AG10803 (cell line): ENCODE measurements around the gene CCDC182.
A peak's percentile ranks its signal among the peaks of the same experiment; 100 is the strongest.

ENCODE experiments used
- DNase-seq: peaks from one replicate; pipeline ENCODE4 v3.0.0; 2010; ENCODE audit warnings: low read depth
- H3K4me3 ChIP-seq: 2 replicates; pipeline ENCODE4 v1.5.1; 2011; ENCODE audit warnings: mild to moderate bottlenecking, low read length, control low read depth
- TF ChIP-seq, protein P1 (sequence below): conservative IDR thresholded peaks from 2 replicates; pipeline ENCODE4 v1.5.1; 2011; ENCODE audit warnings: mild to moderate bottlenecking, low read length, control low read depth, inconsistent platforms

Gene CCDC182

DNA sequence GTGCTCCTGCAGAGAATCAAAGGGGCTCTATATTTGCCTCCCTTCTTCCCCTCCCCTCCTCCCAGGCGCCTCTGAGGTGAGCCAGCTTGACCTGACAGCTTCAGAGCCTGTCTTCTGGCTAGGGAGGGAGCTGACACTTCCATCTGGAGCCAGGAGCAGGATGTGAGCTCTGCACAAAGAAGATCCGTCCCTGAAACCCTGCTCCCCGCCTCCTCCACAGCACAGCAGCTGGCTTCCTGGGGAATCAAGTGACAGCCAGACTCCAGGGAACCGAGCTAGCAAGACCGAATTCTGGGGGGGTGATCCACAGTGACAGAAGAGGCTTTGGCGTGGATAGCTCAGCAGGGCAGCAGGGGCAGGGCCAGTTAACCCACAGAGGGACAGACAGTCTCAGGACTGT lies 37.2 kb downstream of the CCDC182 start:
- no peak overlapping the region for H3K4me3 ChIP-seq
- TF ChIP-seq, protein P1, sequence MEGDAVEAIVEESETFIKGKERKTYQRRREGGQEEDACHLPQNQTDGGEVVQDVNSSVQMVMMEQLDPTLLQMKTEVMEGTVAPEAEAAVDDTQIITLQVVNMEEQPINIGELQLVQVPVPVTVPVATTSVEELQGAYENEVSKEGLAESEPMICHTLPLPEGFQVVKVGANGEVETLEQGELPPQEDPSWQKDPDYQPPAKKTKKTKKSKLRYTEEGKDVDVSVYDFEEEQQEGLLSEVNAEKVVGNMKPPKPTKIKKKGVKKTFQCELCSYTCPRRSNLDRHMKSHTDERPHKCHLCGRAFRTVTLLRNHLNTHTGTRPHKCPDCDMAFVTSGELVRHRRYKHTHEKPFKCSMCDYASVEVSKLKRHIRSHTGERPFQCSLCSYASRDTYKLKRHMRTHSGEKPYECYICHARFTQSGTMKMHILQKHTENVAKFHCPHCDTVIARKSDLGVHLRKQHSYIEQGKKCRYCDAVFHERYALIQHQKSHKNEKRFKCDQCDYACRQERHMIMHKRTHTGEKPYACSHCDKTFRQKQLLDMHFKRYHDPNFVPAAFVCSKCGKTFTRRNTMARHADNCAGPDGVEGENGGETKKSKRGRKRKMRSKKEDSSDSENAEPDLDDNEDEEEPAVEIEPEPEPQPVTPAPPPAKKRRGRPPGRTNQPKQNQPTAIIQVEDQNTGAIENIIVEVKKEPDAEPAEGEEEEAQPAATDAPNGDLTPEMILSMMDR = no peak
- DNase-seq = no peak

DNA sequence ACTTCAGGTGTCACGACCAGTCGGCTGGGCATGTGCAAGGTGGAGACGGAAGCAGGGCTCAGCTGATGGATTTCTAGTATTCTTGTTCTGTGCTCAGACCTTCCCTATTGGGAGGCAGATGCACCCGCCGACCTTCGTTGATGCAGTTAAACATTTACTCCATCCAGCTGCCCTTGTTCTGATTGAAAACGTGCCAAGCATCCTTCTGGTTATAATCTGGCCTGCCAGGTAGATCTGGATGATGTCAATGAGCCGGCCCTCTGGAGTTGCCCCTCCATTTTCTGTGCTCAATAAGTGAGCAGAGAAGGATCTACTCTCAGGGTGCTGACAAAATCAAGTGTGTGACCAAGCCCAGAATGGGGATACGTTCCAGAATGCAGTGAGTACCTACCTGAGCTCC lies 38.3 kb downstream of the CCDC182 start:
- TF ChIP-seq, protein P1 = no peak
- no peak overlapping the region for H3K4me3 ChIP-seq
- DNase-seq = no peak

DNA sequence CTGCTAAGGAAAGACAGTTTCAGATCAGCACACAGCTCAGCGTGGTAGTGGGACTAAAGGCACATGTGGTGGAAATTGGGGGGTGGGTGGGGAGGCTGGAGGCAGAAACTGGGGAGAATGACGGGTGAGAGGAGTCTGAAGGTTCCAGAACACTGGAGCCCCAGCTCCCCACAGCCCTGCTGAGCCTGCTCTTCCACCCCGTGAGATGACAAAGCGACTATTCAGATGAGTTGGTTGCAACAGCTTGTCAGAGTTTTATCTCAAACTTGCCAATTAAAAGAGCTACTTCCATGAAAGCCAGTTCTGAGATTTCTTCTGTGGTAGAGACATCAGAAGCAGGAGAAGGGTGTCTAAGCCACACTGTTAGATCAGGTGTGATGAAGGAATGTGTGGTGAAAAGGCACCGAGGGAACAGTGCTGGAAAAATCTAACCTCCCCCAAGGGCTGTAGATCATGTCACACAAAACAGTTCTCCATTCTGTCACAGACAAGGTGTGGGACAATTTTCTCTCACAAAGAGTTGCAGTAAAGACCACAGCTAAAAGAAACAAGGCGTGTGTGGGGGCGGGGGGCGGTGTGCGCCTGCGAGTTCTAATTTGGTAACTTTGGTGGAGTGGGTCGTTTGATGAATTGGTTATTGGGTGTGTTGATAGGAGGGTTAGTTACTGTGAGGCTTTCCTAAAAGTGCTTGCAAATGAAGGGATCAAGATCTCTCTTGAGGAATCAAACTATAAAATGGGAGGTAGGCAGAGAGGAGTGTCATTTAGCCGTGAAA lies 39.0 kb downstream of the CCDC182 start:
- no peak for DNase-seq
- TF ChIP-seq, protein P1 = no peak
- no peak overlapping the region for H3K4me3 ChIP-seq

DNA sequence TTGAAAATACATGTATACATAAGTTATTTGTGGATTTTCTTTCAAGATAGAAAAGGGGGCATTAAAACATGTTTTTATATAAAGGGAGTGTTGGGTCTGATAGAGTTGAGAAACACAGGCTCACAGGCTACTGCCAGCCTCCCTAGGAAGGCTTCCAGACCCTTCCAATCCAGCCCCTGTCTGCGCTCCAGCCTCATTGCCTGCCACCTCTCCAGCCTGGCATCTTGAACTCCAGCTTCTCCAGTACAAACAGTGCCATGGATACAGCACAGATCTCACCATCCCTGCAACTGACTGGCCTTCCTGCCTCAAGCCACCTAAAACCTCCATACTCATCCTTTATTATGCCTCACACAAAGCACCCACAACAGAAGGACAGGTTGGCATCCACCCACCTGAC lies 40.7 kb downstream of the CCDC182 start:
- H3K4me3 ChIP-seq = no peak overlapping the region
- DNase-seq = no peak
- TF ChIP-seq, protein P1 = no peak

DNA sequence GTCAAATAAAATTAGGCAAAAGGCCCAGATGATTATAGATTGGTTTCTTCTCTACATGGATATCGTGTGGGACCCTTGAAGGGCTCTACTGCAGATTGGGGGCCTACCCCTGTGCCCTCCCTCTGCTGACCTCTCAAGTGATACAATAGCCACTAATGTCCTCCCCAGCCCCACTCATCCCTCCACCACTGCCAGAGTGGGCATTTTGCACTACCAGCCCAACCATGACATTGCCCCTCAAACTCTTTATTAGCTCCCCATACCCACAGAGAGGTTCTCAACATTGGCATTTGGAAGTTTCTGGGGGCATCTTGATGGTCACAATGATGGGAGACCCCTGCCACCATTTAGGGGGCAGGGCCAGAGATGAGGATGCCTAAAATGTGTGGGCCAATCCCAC lies 41.8 kb downstream of the CCDC182 start:
- DNase-seq = no peak
- TF ChIP-seq, protein P1 = no peak
- H3K4me3 ChIP-seq = no peak overlapping the region

DNA sequence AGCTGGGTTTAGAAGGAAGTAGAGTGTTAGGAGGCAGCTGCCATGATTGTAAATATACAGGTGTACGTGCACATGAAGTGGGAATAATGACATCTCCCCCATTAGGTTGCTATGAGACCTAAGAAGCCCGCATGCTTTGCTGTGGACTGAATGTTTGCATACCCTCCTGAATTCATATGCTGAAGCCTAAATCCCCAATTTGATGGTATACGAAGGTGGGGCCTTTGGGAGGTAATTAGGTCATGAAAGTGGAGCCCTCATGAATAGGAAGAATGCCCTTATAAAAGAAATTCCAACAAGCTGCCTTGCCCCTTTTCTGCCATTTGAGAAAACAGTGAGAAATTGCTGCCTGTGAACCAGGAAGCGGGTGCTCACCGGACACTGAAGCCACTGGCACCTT lies 44.0 kb downstream of the CCDC182 start:
- no peak for DNase-seq
- TF ChIP-seq, protein P1 = no peak
- H3K4me3 ChIP-seq = no peak overlapping the region

DNA sequence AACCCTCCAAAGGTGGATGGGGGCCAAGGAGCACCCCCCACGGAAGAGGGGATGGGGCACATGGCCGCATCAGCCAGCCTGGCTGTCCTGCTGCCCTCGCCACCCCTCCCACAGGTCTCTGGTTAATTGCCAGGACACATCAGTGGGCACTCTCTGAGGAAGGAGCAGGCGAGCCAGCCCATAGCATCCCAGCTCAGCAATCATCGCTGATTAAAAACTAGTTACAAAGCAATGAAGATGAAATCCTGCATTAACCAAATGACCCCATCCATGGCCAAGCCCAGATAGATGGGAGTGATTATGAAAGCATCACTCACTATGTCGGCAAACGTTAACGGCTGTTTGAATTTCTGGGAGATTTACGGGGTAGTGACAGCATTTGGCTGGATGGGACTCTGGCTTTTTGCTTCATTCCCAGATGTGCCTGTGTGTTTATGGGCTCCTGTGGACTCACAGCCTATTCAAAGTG lies 45.3 kb downstream of the CCDC182 start:
- DNase-seq = peak; percentile 37
- TF ChIP-seq, protein P1 = no peak
- no peak overlapping the region for H3K4me3 ChIP-seq
